Measurements from ENCODE around the gene CCR1.

The CCR1 gene

GRCh38 chr3:46215810-46216414, 7.8 kb upstream of the CCR1 start:
- no peaks in the 10 kb centered on the region for H3K79me2 ChIP-seq

GRCh38 chr3:46214751-46215352, 6.7 kb upstream of the CCR1 start:
- Histone ChIP-seq H3K9ac (no peak overlapping the region), H3K79me2 (no peaks in the 10 kb centered on the region), H3K4me2 (ENCODE audit: low read length) (no peak overlapping the region), H3K27ac (no peak overlapping the region), H3K9me3 (ENCODE audit: control insufficient read depth, low read length) (no peaks in the 10 kb centered on the region), H3K36me3 (ENCODE audit: control insufficient read depth, insufficient read depth, low read length) (no peaks in the 10 kb centered on the region), H3K27me3 (ENCODE audit: control insufficient read depth, insufficient read depth, low read length) (no peaks in the 10 kb centered on the region), H2AFZ (no peak overlapping the region), H3K4me1 (no peaks in the 10 kb centered on the region), H3K4me3 (ENCODE audit: low read depth, low read length) (no peak overlapping the region)
- no peak for TF ChIP-seq CTCF (IDR thresholded peaks at IDR 0.05)

More at GRCh38 chr3:46215810-46216414, 7.8 kb upstream of the CCR1 start:
- no peak overlapping the region for H3K4me2 ChIP-seq (ENCODE audit: low read length)
- no peak overlapping the region for H3K9ac ChIP-seq
- TF ChIP-seq CTCF (IDR thresholded peaks at IDR 0.05): no peak
- no peaks in the 10 kb centered on the region for H3K36me3 ChIP-seq (ENCODE audit: control insufficient read depth, insufficient read depth, low read length)
- H3K27me3 ChIP-seq (ENCODE audit: control insufficient read depth, insufficient read depth, low read length): no peaks in the 10 kb centered on the region
- H3K9me3 ChIP-seq (ENCODE audit: control insufficient read depth, low read length): no peaks in the 10 kb centered on the region
- no peaks in the 10 kb centered on the region for H3K4me1 ChIP-seq
- H3K4me3 ChIP-seq (ENCODE audit: low read depth, low read length): no peak overlapping the region
- no peak overlapping the region for H2AFZ ChIP-seq
- H3K27ac ChIP-seq: no peak overlapping the region

- Histone ChIP-seq H3K4me1 (no peaks in the 10 kb centered on the region), H3K4me2 (ENCODE audit: low read length) (no peak overlapping the region)
Measured at GRCh38 chr3:46213201-46213600, 5.1 kb upstream of the CCR1 start.

GRCh38 chr3:46212101-46212500, 4.0 kb upstream of the CCR1 start:
- H3K27me3 ChIP-seq (ENCODE audit: control insufficient read depth, insufficient read depth, low read length): no peaks in the 10 kb centered on the region
- no peak overlapping the region for H2AFZ ChIP-seq
- no peaks in the 10 kb centered on the region for H3K9me3 ChIP-seq (ENCODE audit: control insufficient read depth, low read length)
- no peak overlapping the region for H3K27ac ChIP-seq
- H3K79me2 ChIP-seq: no peaks in the 10 kb centered on the region
- no peak for TF ChIP-seq CTCF (IDR thresholded peaks at IDR 0.05)
- no peak overlapping the region for H3K4me2 ChIP-seq (ENCODE audit: low read length)
- no peaks in the 10 kb centered on the region for H3K36me3 ChIP-seq (ENCODE audit: control insufficient read depth, insufficient read depth, low read length)
- no peak overlapping the region for H3K4me3 ChIP-seq (ENCODE audit: low read depth, low read length)
- no peak overlapping the region for H3K9ac ChIP-seq
- H3K4me1 ChIP-seq: no peaks in the 10 kb centered on the region

More at GRCh38 chr3:46213201-46213600, 5.1 kb upstream of the CCR1 start:
- H3K4me3 ChIP-seq (ENCODE audit: low read depth, low read length): no peak overlapping the region
- no peak overlapping the region for H3K9ac ChIP-seq
- H3K27ac ChIP-seq: no peak overlapping the region
- no peaks in the 10 kb centered on the region for H3K79me2 ChIP-seq
- no peak for TF ChIP-seq CTCF (IDR thresholded peaks at IDR 0.05)
- no peaks in the 10 kb centered on the region for H3K27me3 ChIP-seq (ENCODE audit: control insufficient read depth, insufficient read depth, low read length)
- no peaks in the 10 kb centered on the region for H3K36me3 ChIP-seq (ENCODE audit: control insufficient read depth, insufficient read depth, low read length)
- no peaks in the 10 kb centered on the region for H3K9me3 ChIP-seq (ENCODE audit: control insufficient read depth, low read length)
- H2AFZ ChIP-seq: no peak overlapping the region
